Skin of body (tissue), 2 donors: Measurements from ENCODE around the gene ZDHHC3. TPM values are rescaled to one million over a fixed set of nuclear protein-coding genes. Genes with fewer than 3 reads are reported as not detected.

ENCODE experiments used
- DNase-seq: peaks from one replicate; lab custom pipeline; 2025; lab: John Stamatoyannopoulos, UW
- total RNA-seq: library from RNA; depleted of rRNA; stranded (reverse); fragments of >200 nt; gene quantifications from one replicate; pipeline ENCODE4 v1.2.3, GENCODE V29; 2014

The ZDHHC3 gene
- total RNA-seq, 1 donor from 2014 or later: 44.7 TPM

GRCh38 chr3:44896440-44896839 is 79.5 kb downstream of the ZDHHC3 start:
- DNase-seq: no peak

- DNase-seq: no peak
Measured at GRCh38 chr3:44894485-44894884, 81.5 kb downstream of the ZDHHC3 start.

- DNase-seq: no peak
Measured at GRCh38 chr3:44893097-44893496, 82.9 kb downstream of the ZDHHC3 start.

- DNase-seq: no peak
Measured at GRCh38 chr3:44892689-44893088, 83.3 kb downstream of the ZDHHC3 start.

GRCh38 chr3:44890852-44891251 is 85.1 kb downstream of the ZDHHC3 start:
- DNase-seq: no peak

GRCh38 chr3:44890258-44890657 is 85.7 kb downstream of the ZDHHC3 start:
- no peak for DNase-seq

GRCh38 chr3:44887101-44887500 is 88.9 kb downstream of the ZDHHC3 start:
- no peak for DNase-seq

GRCh38 chr3:44886561-44886960 is 89.4 kb downstream of the ZDHHC3 start:
- DNase-seq: no peak

GRCh38 chr3:44885618-44886017 is 90.4 kb downstream of the ZDHHC3 start:
- no peak for DNase-seq

GRCh38 chr3:44883999-44884431 is 92.0 kb downstream of the ZDHHC3 start:
- DNase-seq: peak; percentile 92

- no peak for DNase-seq
Measured at GRCh38 chr3:44883213-44883955, 92.6 kb downstream of the ZDHHC3 start.

GRCh38 chr3:44880284-44880683 is 95.7 kb downstream of the ZDHHC3 start:
- DNase-seq: no peak

GRCh38 chr3:44877333-44877732 is 98.6 kb downstream of the ZDHHC3 start:
- DNase-seq: no peak

- DNase-seq: no peak
Measured at GRCh38 chr3:44875596-44875995, 100.4 kb downstream of the ZDHHC3 start.

Other genes with a start within 250 kb of the ZDHHC3 start
- gene ZNF501, start 246.5 kb downstream of the ZDHHC3 start, total RNA-seq: 5.1 TPM
- gene KIAA1143, start 214.6 kb downstream of the ZDHHC3 start, total RNA-seq: 18.3 TPM
- 9.5 TPM for gene KIF15, start 214.4 kb downstream of the ZDHHC3 start, total RNA-seq
- 7.0 TPM for gene TMEM42, start 114.3 kb downstream of the ZDHHC3 start, total RNA-seq
- not detected for gene TGM4, start 101.6 kb downstream of the ZDHHC3 start, total RNA-seq
- 40.7 TPM for gene EXOSC7, start 70 bp upstream of the ZDHHC3 start, total RNA-seq
- gene CLEC3B, start 50.1 kb upstream of the ZDHHC3 start, total RNA-seq: 54.6 TPM
- gene CDCP1, start 170.2 kb upstream of the ZDHHC3 start, total RNA-seq: 8.5 TPM